Measurements from ENCODE around the gene TNFRSF18. TPM values are rescaled to one million over a fixed set of nuclear protein-coding genes. Genes with fewer than 3 reads are reported as not detected.

Gene TNFRSF18
- total RNA-seq, 2 experiments from 2014 or later = 30.7 to 31.0 TPM

- no peak for DNase-seq
- no peaks in the 10 kb centered on the region for H3K4me1 Mint-ChIP-seq (ENCODE audit: low read depth)
- H3K27me3 Mint-ChIP-seq (ENCODE audit: low read depth) = no peaks in the 10 kb centered on the region
- intact Hi-C loops (cut with micrococcal nuclease) = no loop called here
- H3K36me3 Mint-ChIP-seq (ENCODE audit: low read depth) = no peaks in the 10 kb centered on the region
- CTCF ChIA-PET = no interaction called here
- H3K4me3 Mint-ChIP-seq = no peak overlapping the region
- no peaks in the 10 kb centered on the region for H3K9me3 Mint-ChIP-seq
- H3K27ac Mint-ChIP-seq = no peak overlapping the region
Measured at GRCh38 chr1:1163538-1164070, 42.8 kb downstream of the TNFRSF18 start.

- no peak for DNase-seq
- no peaks in the 10 kb centered on the region for H3K4me1 Mint-ChIP-seq (ENCODE audit: low read depth)
- H3K27me3 Mint-ChIP-seq (ENCODE audit: low read depth) = no peaks in the 10 kb centered on the region
- no peaks in the 10 kb centered on the region for H3K9me3 Mint-ChIP-seq
- H3K27ac Mint-ChIP-seq = no peak overlapping the region
- intact Hi-C loops (cut with micrococcal nuclease) = no loop called here
- H3K4me3 Mint-ChIP-seq = no peak overlapping the region
- CTCF ChIA-PET = no interaction called here
- H3K36me3 Mint-ChIP-seq (ENCODE audit: low read depth) = no peaks in the 10 kb centered on the region
Measured at GRCh38 chr1:1162597-1163537, 43.5 kb downstream of the TNFRSF18 start.

- H3K36me3 Mint-ChIP-seq (ENCODE audit: low read depth) = no peaks in the 10 kb centered on the region
- no peaks in the 10 kb centered on the region for H3K9me3 Mint-ChIP-seq
- no peak overlapping the region for H3K4me3 Mint-ChIP-seq
- DNase-seq = no peak
- H3K27ac Mint-ChIP-seq = no peak overlapping the region
- intact Hi-C loops (cut with micrococcal nuclease) = no loop called here
- no peaks in the 10 kb centered on the region for H3K27me3 Mint-ChIP-seq (ENCODE audit: low read depth)
- CTCF ChIA-PET = no interaction called here
- no peaks in the 10 kb centered on the region for H3K4me1 Mint-ChIP-seq (ENCODE audit: low read depth)
Measured at GRCh38 chr1:1161683-1162079, 44.7 kb downstream of the TNFRSF18 start.

- H3K4me3 Mint-ChIP-seq = no peak overlapping the region
- no peak for DNase-seq
- no peaks in the 10 kb centered on the region for H3K27me3 Mint-ChIP-seq (ENCODE audit: low read depth)
- CTCF ChIA-PET = no interaction called here
- no peak overlapping the region for H3K27ac Mint-ChIP-seq
- intact Hi-C loops (cut with micrococcal nuclease) = no loop called here
- no peaks in the 10 kb centered on the region for H3K4me1 Mint-ChIP-seq (ENCODE audit: low read depth)
- H3K36me3 Mint-ChIP-seq (ENCODE audit: low read depth) = no peaks in the 10 kb centered on the region
- H3K9me3 Mint-ChIP-seq = peaks cover 2% of the 10 kb centered on the region
Measured at GRCh38 chr1:1161078-1161682, 45.2 kb downstream of the TNFRSF18 start.

- CTCF ChIA-PET = no interaction called here
- H3K4me3 Mint-ChIP-seq = no peak overlapping the region
- H3K36me3 Mint-ChIP-seq (ENCODE audit: low read depth) = no peaks in the 10 kb centered on the region
- peaks cover 2% of the 10 kb centered on the region for H3K9me3 Mint-ChIP-seq
- H3K4me1 Mint-ChIP-seq (ENCODE audit: low read depth) = no peaks in the 10 kb centered on the region
- DNase-seq = no peak
- intact Hi-C loops (cut with micrococcal nuclease) = no loop called here
- no peaks in the 10 kb centered on the region for H3K27me3 Mint-ChIP-seq (ENCODE audit: low read depth)
- H3K27ac Mint-ChIP-seq = no peak overlapping the region
Measured at GRCh38 chr1:1160281-1160930, 46.0 kb downstream of the TNFRSF18 start.

- Mint-ChIP-seq H3K27me3 (ENCODE audit: low read depth) (no peaks in the 10 kb centered on the region), H3K4me3 (peak overlapping the region; percentile 43), H3K4me1 (ENCODE audit: low read depth) (no peaks in the 10 kb centered on the region), H3K27ac (no peak overlapping the region), H3K9me3 (peaks cover 10% of the 10 kb centered on the region), H3K36me3 (ENCODE audit: low read depth) (no peaks in the 10 kb centered on the region)
- intact Hi-C loops (cut with micrococcal nuclease) = loop anchor here (5.0 kb wide), 1 partner anchor 34 kb away; no protein-coding TSS in a partner anchor
- DNase-seq = peak; percentile 38
- CTCF ChIA-PET = interaction anchor here (1.2 kb wide), 1 partner anchor 36 kb away, joined by 4 read pairs; no protein-coding TSS in a partner anchor
Measured at GRCh38 chr1:1157914-1158710, 48.3 kb downstream of the TNFRSF18 start.

GRCh38 chr1:1157426-1157913 lies 48.9 kb downstream of the TNFRSF18 start:
- intact Hi-C loops (cut with micrococcal nuclease) = loop anchor here (5.0 kb wide), 1 partner anchor 35 kb away; no protein-coding TSS in a partner anchor
- CTCF ChIA-PET = interaction anchor here (0.6 to 1.2 kb wide), 2 partner anchors 19 to 35 kb away, joined by 3 to 4 read pairs; no protein-coding TSS in a partner anchor
- no peaks in the 10 kb centered on the region for H3K36me3 Mint-ChIP-seq (ENCODE audit: low read depth)
- H3K9me3 Mint-ChIP-seq = peaks cover 17% of the 10 kb centered on the region
- H3K27me3 Mint-ChIP-seq (ENCODE audit: low read depth) = no peaks in the 10 kb centered on the region
- H3K4me1 Mint-ChIP-seq (ENCODE audit: low read depth) = no peaks in the 10 kb centered on the region
- H3K4me3 Mint-ChIP-seq = peak overlapping the region; percentile 75
- H3K27ac Mint-ChIP-seq = peak overlapping the region; percentile 46
- peak; percentile 79 for DNase-seq

- Mint-ChIP-seq H3K9me3 (peaks cover 21% of the 10 kb centered on the region), H3K36me3 (ENCODE audit: low read depth) (no peaks in the 10 kb centered on the region), H3K27me3 (ENCODE audit: low read depth) (no peaks in the 10 kb centered on the region), H3K27ac (no peak overlapping the region), H3K4me3 (peak overlapping the region; percentile 52), H3K4me1 (ENCODE audit: low read depth) (no peaks in the 10 kb centered on the region)
- intact Hi-C loops (cut with micrococcal nuclease) = loop anchor here (5.0 kb wide), 1 partner anchor 35 kb away; no protein-coding TSS in a partner anchor
- CTCF ChIA-PET = interaction anchor here (0.6 to 1.2 kb wide), 2 partner anchors 19 to 34 kb away, joined by 3 to 4 read pairs; no protein-coding TSS in a partner anchor
- no peak for DNase-seq
Measured at GRCh38 chr1:1157033-1157365, 49.4 kb downstream of the TNFRSF18 start.

GRCh38 chr1:1156140-1157032 lies 50.0 kb downstream of the TNFRSF18 start:
- no peaks in the 10 kb centered on the region for H3K36me3 Mint-ChIP-seq (ENCODE audit: low read depth)
- peaks cover 21% of the 10 kb centered on the region for H3K9me3 Mint-ChIP-seq
- no peak overlapping the region for H3K27ac Mint-ChIP-seq
- CTCF ChIA-PET = interaction anchor here (1.2 kb wide), 1 partner anchor 34 kb away, joined by 4 read pairs; no protein-coding TSS in a partner anchor
- no peaks in the 10 kb centered on the region for H3K4me1 Mint-ChIP-seq (ENCODE audit: low read depth)
- H3K27me3 Mint-ChIP-seq (ENCODE audit: low read depth) = no peaks in the 10 kb centered on the region
- intact Hi-C loops (cut with micrococcal nuclease) = loop anchor here (5.0 kb wide), 1 partner anchor 36 kb away; no protein-coding TSS in a partner anchor
- DNase-seq = no peak
- H3K4me3 Mint-ChIP-seq = peak overlapping the region; percentile 52

- Mint-ChIP-seq H3K27me3 (ENCODE audit: low read depth) (no peaks in the 10 kb centered on the region), H3K4me3 (no peak overlapping the region), H3K4me1 (ENCODE audit: low read depth) (no peaks in the 10 kb centered on the region), H3K9me3 (peaks cover 21% of the 10 kb centered on the region), H3K36me3 (ENCODE audit: low read depth) (no peaks in the 10 kb centered on the region), H3K27ac (no peak overlapping the region)
- CTCF ChIA-PET = interaction anchor here (1.6 kb wide), 1 partner anchor 91 kb away, joined by 4 read pairs; no protein-coding TSS in a partner anchor
- DNase-seq = no peak
- intact Hi-C loops (cut with micrococcal nuclease) = loop anchor here (5.0 kb wide), 1 partner anchor 37 kb away; no protein-coding TSS in a partner anchor
Measured at GRCh38 chr1:1155258-1155657, 51.1 kb downstream of the TNFRSF18 start.
